HFFc6 (cell line): ENCODE data around the gene TCAF2. TPM values are rescaled to one million over a fixed set of nuclear protein-coding genes. Genes with fewer than 3 reads are reported as not detected.
"Not testable (repeated sequence)": the region's sequence is repeated elsewhere in the genome, so short reads cannot be mapped to it uniquely, and the experiment has no call there.

Source experiments
- DNase-seq: peaks from one replicate; pipeline ENCODE4 v3.0.0-alpha.2; 2018
- H3K27ac Mint-ChIP-seq: 2 replicates; pipeline ENCODE4 v1.8.0; 2020; ENCODE audit warnings: mild to moderate bottlenecking, mixed read lengths
- H3K27me3 Mint-ChIP-seq: 2 replicates; pipeline ENCODE4 v1.8.0; 2021; ENCODE audit warnings: mild to moderate bottlenecking, moderate library complexity, mixed read lengths; ENCODE audit not compliant: insufficient read depth
- H3K36me3 Mint-ChIP-seq: 2 replicates; pipeline ENCODE4 v1.8.0; 2021; ENCODE audit warnings: low read depth, mixed read lengths
- H3K4me1 Mint-ChIP-seq: 2 replicates; pipeline ENCODE4 v1.8.0; 2020; ENCODE audit warnings: low read depth, mixed read lengths
- H3K4me3 Mint-ChIP-seq: 2 replicates; pipeline ENCODE4 v1.8.0; 2020; ENCODE audit warnings: mild to moderate bottlenecking, moderate library complexity, mixed read lengths
- H3K9me3 Mint-ChIP-seq: 2 replicates; pipeline ENCODE4 v1.8.0; 2020; ENCODE audit warnings: mild to moderate bottlenecking, mixed read lengths
- total RNA-seq, 6 experiments: library from RNA; stranded (reverse); fragmentation: NEBNext Ultra II Directional; extraction: Animal tissue kit (Norgen Biotek cat#: 25700); gene quantifications; 2 replicates in 1 of 6; 3 replicates in 5 of 6; pipeline ENCODE4 v1.2.3, GENCODE V29; 2021

The TCAF2 gene
- total RNA-seq, 6 experiments from 2014 or later = 1.3 to 2.1 (median 1.3) TPM

DNA sequence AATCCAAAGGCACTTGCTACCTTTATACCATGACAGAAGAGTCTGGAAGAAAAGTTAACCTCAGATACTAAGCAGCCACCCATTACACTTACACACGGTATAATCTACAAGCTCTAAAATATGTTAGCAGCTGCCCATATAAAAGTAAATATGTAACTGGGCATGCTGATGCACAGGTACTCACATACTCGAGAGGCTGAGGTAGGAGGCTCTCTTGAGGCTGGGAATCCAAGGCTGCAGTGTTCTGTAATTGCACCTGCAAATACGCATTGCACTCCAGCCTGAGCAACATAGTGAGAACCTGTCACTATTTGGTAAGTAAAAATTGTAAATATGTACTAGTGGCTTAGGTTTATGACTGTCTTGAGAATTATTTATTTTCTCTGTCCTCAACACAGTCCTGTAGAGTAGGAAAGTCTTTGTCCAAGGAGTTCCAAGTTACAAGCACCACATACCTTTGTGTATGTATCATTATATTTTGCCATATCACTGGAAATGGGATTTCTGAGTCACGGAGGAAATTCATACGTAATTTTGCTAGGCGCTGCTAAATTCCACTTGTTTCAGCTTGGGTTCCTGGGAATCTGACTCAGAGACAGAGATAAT is 12.3 kb downstream of the TCAF2 start:
- H3K4me3 Mint-ChIP-seq, H3K27me3 Mint-ChIP-seq, H3K4me1 Mint-ChIP-seq, H3K27ac Mint-ChIP-seq, H3K9me3 Mint-ChIP-seq, DNase-seq, H3K36me3 Mint-ChIP-seq: not testable (repeated sequence)

DNA sequence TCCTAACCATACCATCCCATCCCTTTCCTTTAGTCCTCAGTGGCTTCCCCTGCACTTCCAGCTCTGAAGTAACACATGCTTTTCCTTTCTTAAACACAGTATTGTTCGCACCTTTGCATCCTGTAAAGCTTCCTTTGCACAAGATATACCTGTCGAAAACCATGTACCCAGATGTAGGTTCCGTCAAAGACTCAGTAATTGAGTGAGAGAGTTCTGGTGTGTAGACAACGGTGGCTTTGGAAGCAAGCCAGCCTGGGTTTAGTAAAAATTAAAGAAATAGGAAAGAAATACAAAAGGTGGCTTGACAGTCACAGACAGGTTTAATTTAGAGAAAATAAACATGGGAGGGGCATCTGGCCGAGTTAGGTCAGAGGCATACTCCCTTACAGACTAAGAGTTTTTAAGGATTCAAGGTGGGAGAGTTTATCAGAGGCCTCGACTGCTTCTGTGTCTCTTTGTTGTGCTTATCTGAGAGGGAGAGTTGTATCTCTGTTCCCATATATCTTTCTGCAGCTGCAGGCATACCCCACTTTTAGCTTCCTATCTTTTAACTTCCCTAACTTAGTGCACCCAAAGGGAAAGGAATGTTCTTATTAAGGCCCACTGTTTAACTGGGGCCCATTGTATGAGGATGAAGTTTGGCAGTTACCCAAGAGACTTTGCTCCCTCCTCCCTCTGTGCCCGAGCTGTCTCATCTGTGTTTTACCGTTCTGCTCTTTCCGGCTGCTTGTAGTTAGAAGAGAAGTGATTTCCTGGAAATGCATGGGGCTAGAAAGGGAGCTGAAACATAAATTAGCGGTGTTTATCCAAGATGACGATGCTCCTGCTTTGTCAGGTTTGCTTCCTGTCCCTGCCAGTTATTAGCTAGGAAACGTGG is 14.8 kb downstream of the TCAF2 start:
- not testable (repeated sequence) for H3K4me1 Mint-ChIP-seq, H3K4me3 Mint-ChIP-seq, H3K36me3 Mint-ChIP-seq, H3K27me3 Mint-ChIP-seq, H3K27ac Mint-ChIP-seq, DNase-seq, H3K9me3 Mint-ChIP-seq

DNA sequence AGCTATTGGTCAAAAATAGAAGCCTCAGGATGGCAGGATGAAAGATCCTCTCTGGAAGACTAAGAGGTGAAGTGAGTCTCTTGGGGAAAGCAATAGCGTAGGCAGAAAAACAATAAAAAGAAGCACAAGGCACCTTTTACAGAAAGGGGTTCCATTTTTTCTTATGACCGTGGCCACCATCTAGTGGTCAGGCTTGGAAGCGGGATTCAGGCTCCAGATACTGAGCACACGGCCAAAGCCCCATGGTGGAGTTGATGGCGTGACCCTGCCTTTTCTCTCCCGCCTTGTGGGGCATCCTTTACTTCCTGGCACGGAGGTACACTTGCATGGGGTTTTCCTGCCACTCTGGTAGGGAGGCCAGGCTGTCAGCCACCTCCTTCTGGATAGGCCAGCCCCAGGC is 18.6 kb downstream of the TCAF2 start:
- not testable (repeated sequence) for H3K9me3 Mint-ChIP-seq, H3K4me3 Mint-ChIP-seq, H3K36me3 Mint-ChIP-seq, H3K4me1 Mint-ChIP-seq, H3K27ac Mint-ChIP-seq, H3K27me3 Mint-ChIP-seq, DNase-seq

DNA sequence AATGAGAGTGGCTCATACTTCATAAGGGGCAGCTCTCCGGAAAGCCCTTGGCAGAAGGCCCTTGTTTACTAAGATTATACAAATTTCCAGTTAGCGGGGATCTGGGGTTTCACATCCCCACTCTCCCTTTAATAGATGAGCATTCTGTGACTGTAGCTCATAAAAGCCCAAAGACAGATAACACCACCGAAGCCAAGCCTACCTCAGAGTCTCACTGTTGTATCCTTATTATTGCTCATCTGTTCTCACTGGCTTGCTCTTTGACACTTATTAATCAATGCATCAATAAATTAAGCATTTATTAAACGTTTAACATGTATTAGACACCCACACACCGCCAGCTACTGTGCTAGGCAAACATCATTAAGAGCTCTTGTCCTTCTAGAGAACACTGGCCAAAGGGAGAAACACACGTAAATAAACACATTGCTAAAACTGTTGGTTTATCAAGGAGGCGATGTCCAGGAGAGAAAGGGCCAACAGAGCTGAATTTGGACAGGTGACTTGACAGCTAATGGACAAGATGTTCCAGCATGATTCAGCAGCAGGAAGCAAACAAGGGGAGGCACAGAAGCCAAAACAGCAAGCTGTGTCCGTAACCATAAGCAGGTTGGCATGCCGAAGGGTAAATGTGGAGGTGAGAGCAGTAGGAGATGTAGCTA is 19.9 kb downstream of the TCAF2 start:
- not testable (repeated sequence) for DNase-seq, H3K4me3 Mint-ChIP-seq, H3K27ac Mint-ChIP-seq, H3K36me3 Mint-ChIP-seq, H3K4me1 Mint-ChIP-seq, H3K9me3 Mint-ChIP-seq, H3K27me3 Mint-ChIP-seq

DNA sequence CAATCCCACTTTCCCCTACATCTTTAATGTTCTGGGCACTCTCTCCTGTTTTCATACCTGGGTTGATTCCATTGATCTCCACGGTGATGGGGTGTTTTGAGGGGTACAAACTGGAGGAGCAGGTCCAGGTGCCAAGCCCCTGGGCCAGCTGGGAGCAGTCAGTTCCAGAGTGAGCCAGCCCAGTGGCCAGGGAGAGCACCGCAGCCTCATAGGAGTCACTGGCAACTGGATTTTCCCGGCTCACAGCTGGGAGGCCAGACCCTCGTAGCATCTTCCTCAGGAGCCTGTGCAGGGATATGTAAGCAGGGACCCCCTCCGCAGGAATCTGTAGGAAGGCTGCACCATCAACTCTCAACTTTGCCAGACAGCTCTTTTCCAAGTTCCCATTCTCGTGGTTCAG is 25.8 kb downstream of the TCAF2 start:
- H3K4me3 Mint-ChIP-seq, H3K4me1 Mint-ChIP-seq, H3K9me3 Mint-ChIP-seq, H3K27ac Mint-ChIP-seq, DNase-seq, H3K36me3 Mint-ChIP-seq, H3K27me3 Mint-ChIP-seq: not testable (repeated sequence)

DNA sequence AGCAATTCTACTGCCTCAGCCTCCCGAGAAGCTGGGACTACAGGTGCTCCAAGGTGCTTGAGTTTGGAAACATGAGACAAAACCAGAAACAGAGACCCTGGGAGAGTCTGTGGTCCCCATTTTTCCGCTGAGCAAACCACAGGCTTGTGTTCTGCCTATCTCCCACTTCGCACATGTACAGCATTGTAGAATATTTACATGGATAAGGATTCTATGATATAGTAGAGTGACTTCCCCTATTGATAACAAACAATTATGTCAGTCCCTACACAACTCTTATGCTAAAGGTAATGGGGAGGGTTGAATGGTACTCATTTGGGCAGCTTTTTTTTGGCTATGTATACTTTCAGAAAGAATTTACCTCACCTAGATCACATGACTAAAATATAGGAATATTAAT is 29.1 kb downstream of the TCAF2 start:
- not testable (repeated sequence) for H3K4me3 Mint-ChIP-seq, DNase-seq, H3K27me3 Mint-ChIP-seq, H3K9me3 Mint-ChIP-seq, H3K27ac Mint-ChIP-seq, H3K36me3 Mint-ChIP-seq, H3K4me1 Mint-ChIP-seq

DNA sequence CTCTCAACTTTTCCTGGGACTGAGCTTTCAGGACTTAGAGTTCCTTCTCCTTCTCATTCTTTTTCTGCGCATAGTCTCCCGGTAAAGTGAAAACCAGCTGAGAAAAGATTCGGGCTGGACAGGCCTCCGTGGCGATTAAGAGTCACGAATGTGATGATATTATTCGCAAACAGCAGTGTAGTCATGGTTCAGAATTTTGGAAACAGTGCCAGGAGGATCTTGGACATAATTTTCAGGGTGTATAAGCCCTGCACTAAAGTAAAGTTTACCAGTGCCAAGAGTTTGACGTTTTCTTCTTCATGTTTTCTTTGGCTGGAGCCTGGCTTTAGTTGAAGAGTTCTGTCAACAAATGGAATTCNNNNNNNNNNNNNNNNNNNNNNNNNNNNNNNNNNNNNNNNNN is 29.7 kb downstream of the TCAF2 start:
- not testable (repeated sequence) for H3K4me3 Mint-ChIP-seq, H3K9me3 Mint-ChIP-seq, DNase-seq, H3K4me1 Mint-ChIP-seq, H3K27ac Mint-ChIP-seq, H3K36me3 Mint-ChIP-seq, H3K27me3 Mint-ChIP-seq

Other genes starting within 250 kb of the TCAF2 start
- gene ZYX, start 239.6 kb upstream of the TCAF2 start, total RNA-seq = 100 to 1,000 TPM; 491 to 576 (median 546) TPM
- gene EPHA1, start 212.1 kb upstream of the TCAF2 start, total RNA-seq = not detected
- gene TAS2R60, start 177.5 kb upstream of the TCAF2 start, total RNA-seq = not detected
- not detected for gene TAS2R41, start 143.1 kb upstream of the TCAF2 start, total RNA-seq
- gene CTAGE15, start 49.2 kb upstream of the TCAF2 start, total RNA-seq = under 1 TPM in 3 of 6 experiments, not detected in 3; 0.07 to 0.10 (median 0.08) TPM
- under 1 TPM in 1 of 6 experiments, not detected in 5; 0.07 TPM for gene CTAGE6, start 136.7 kb downstream of the TCAF2 start, total RNA-seq